Amniotic epithelial cell (primary cell): ENCODE measurements around the gene UBE2QL1.
"Not testable (repeated sequence)": the region's sequence is repeated elsewhere in the genome, so short reads cannot be mapped to it uniquely, and the experiment has no call there.

Experiments used
- DNase-seq: peaks from one replicate; pipeline ENCODE4 v3.0.0-alpha.2; 2010; ENCODE audit warnings: low read depth

The UBE2QL1 gene

GRCh38 chr5:6498968-6499367 lies 50.3 kb downstream of the UBE2QL1 start:
- no peak for DNase-seq

GRCh38 chr5:6501701-6502100 lies 53.0 kb downstream of the UBE2QL1 start:
- DNase-seq, result no peak

- no peak for DNase-seq
Observed at GRCh38 chr5:6502421-6502820, 53.8 kb downstream of the UBE2QL1 start.

- no peak for DNase-seq
Observed at GRCh38 chr5:6503342-6503741, 54.7 kb downstream of the UBE2QL1 start.

GRCh38 chr5:6504677-6505415 lies 56.2 kb downstream of the UBE2QL1 start:
- DNase-seq, result no peak

GRCh38 chr5:6505416-6505755 lies 56.7 kb downstream of the UBE2QL1 start:
- DNase-seq, result no peak

- DNase-seq, result no peak
Observed at GRCh38 chr5:6505783-6506557, 57.3 kb downstream of the UBE2QL1 start.

GRCh38 chr5:6506611-6507010 lies 58.0 kb downstream of the UBE2QL1 start:
- DNase-seq, result no peak

- no peak for DNase-seq
Observed at GRCh38 chr5:6508931-6509330, 60.3 kb downstream of the UBE2QL1 start.

- DNase-seq, result peak; percentile 7
Observed at GRCh38 chr5:6510132-6510531, 61.5 kb downstream of the UBE2QL1 start.

GRCh38 chr5:6510973-6511372 lies 62.3 kb downstream of the UBE2QL1 start:
- no peak for DNase-seq

- DNase-seq, result not testable (repeated sequence)
Observed at GRCh38 chr5:6515812-6516211, 67.2 kb downstream of the UBE2QL1 start.

- DNase-seq, result no peak
Observed at GRCh38 chr5:6516823-6517222, 68.2 kb downstream of the UBE2QL1 start.

GRCh38 chr5:6517510-6517909 lies 68.9 kb downstream of the UBE2QL1 start:
- no peak for DNase-seq

- no peak for DNase-seq
Observed at GRCh38 chr5:6518298-6519057, 69.8 kb downstream of the UBE2QL1 start.

- DNase-seq, result no peak
Observed at GRCh38 chr5:6520201-6520600, 71.5 kb downstream of the UBE2QL1 start.

GRCh38 chr5:6522331-6522730 lies 73.7 kb downstream of the UBE2QL1 start:
- DNase-seq, result no peak

- DNase-seq, result no peak
Observed at GRCh38 chr5:6522923-6523322, 74.3 kb downstream of the UBE2QL1 start.

- DNase-seq, result no peak
Observed at GRCh38 chr5:6525422-6525821, 76.8 kb downstream of the UBE2QL1 start.

GRCh38 chr5:6525910-6526309 lies 77.3 kb downstream of the UBE2QL1 start:
- no peak for DNase-seq

GRCh38 chr5:6527749-6528455 lies 79.2 kb downstream of the UBE2QL1 start:
- DNase-seq, result no peak

- no peak for DNase-seq
Observed at GRCh38 chr5:6535594-6535993, 86.9 kb downstream of the UBE2QL1 start.
